Neural cell (in vitro differentiated cells): ENCODE results near the gene ADGRG3. TPM values are rescaled to one million over a fixed set of nuclear protein-coding genes. Genes with fewer than 3 reads are reported as not detected.

ENCODE experiments used
- H2AFZ ChIP-seq: fragments of 200-600, 300-800 bp; sonication (generic), shearing (Covaris generic); 2 replicates; pipeline ENCODE4 v1.6.0; 2014; ENCODE audit warnings: low read depth, mild to moderate bottlenecking, antibody characterized with exemption, low read length, moderate library complexity
- H3F3A ChIP-seq: fragments of 200-600 bp; shearing (Covaris generic); 2 replicates; pipeline ENCODE4 v1.6.1; 2016; ENCODE audit warnings: mild to moderate bottlenecking, moderate library complexity, mixed read lengths, antibody characterized with exemption, low read length; ENCODE audit not compliant: insufficient read depth, poor library complexity, severe bottlenecking
- H3K27ac ChIP-seq: fragments of 200-600, 300-800 bp; sonication (generic), shearing (Covaris generic); 2 replicates; pipeline ENCODE4 v1.5.1; 2014; ENCODE audit warnings: mild to moderate bottlenecking, low read length, moderate library complexity
- H3K27me3 ChIP-seq: fragments of 300-800, 200-600 bp; sonication (generic), shearing (Covaris generic); 2 replicates; pipeline ENCODE4 v1.6.0; 2014; ENCODE audit warnings: mild to moderate bottlenecking, low read depth, low read length, moderate library complexity; ENCODE audit not compliant: insufficient read depth
- H3K36me3 ChIP-seq: fragments of 300-800, 200-600 bp; sonication (generic), shearing (Covaris generic); 2 replicates; pipeline ENCODE4 v1.5.1; 2014; ENCODE audit warnings: mild to moderate bottlenecking, antibody characterized with exemption, low read length, moderate library complexity; ENCODE audit not compliant: insufficient read depth
- H3K4me2 ChIP-seq: fragments of 300-800, 200-600 bp; sonication (generic), shearing (Covaris generic); 2 replicates; pipeline ENCODE4 v1.6.0; 2014; ENCODE audit warnings: mild to moderate bottlenecking, low read length
- H3K4me3 ChIP-seq: fragments of 300-800, 200-600 bp; sonication (generic), shearing (Covaris generic); 2 replicates; pipeline ENCODE4 v1.5.1; 2014; ENCODE audit warnings: mild to moderate bottlenecking, low read length, moderate library complexity
- H3K79me2 ChIP-seq: fragments of 200-600 bp; shearing (Covaris generic); replicated peaks from 2 replicates; pipeline ENCODE4 v1.6.0; 2014; ENCODE audit warnings: mild to moderate bottlenecking, low read length, moderate library complexity; ENCODE audit not compliant: insufficient read depth
- H3K9ac ChIP-seq: fragments of 300-800, 200-600 bp; sonication (generic), shearing (Covaris generic); 2 replicates; pipeline ENCODE4 v1.6.1; 2016; ENCODE audit warnings: mild to moderate bottlenecking, low read length, mixed read lengths
- H3K9me2 ChIP-seq: fragments of 200-600 bp; shearing (Covaris generic); 2 replicates; pipeline ENCODE4 v1.6.1; 2016; ENCODE audit warnings: mild to moderate bottlenecking, low read length, mixed read lengths; ENCODE audit not compliant: insufficient read depth
- H3K9me3 ChIP-seq: fragments of 200-600, 300-800 bp; sonication (generic), shearing (Covaris generic); 2 replicates; pipeline ENCODE4 v1.6.1; 2016; ENCODE audit warnings: mild to moderate bottlenecking, mixed run types, low read length, moderate library complexity, mixed read lengths
- H4K20me1 ChIP-seq: fragments of 200-600 bp; shearing (Covaris generic); 2 replicates; pipeline ENCODE4 v1.6.1; 2016; ENCODE audit warnings: mild to moderate bottlenecking, mixed run types; ENCODE audit not compliant: insufficient read depth
- CTCF ChIP-seq: fragments of 450-650 bp; IDR thresholded peaks from 2 replicates; pipeline ENCODE4 v1.5.1; 2014; ENCODE audit warnings: antibody characterized with exemption, mild to moderate bottlenecking, moderate library complexity; ENCODE audit not compliant: poor library complexity, severe bottlenecking
- EP300 ChIP-seq: fragments of 450-650 bp; conservative IDR thresholded peaks from 2 replicates; pipeline ENCODE4 v1.6.1; 2014; ENCODE audit warnings: antibody characterized with exemption, mild to moderate bottlenecking, moderate library complexity; ENCODE audit not compliant: poor library complexity, severe bottlenecking
- EZH2 ChIP-seq: fragments of 200-600, 300-800 bp; shearing (Covaris generic), sonication (generic); IDR thresholded peaks from 2 replicates; pipeline ENCODE4 v1.6.1; 2014; ENCODE audit warnings: antibody characterized with exemption, low read length, borderline replicate concordance, mild to moderate bottlenecking; ENCODE audit not compliant: insufficient read depth, poor library complexity, severe bottlenecking
- MXI1 ChIP-seq: fragments of 450-650 bp; conservative IDR thresholded peaks from 2 replicates; pipeline ENCODE4 v1.6.1; 2014; ENCODE audit warnings: antibody characterized with exemption, mild to moderate bottlenecking; ENCODE audit not compliant: poor library complexity, severe bottlenecking
- POLR2AphosphoS5 ChIP-seq: IDR thresholded peaks from 2 replicates; pipeline ENCODE4 v1.6.1; 2012
- RAD21 ChIP-seq: fragments of 450-650 bp; conservative IDR thresholded peaks from 2 replicates; pipeline ENCODE4 v1.6.1; 2014; ENCODE audit warnings: antibody characterized with exemption, mild to moderate bottlenecking, moderate library complexity
- REST ChIP-seq: IDR thresholded peaks from 2 replicates; pipeline ENCODE4 v1.6.1; 2012; ENCODE audit warnings: borderline replicate concordance
- SMC3 ChIP-seq: fragments of 450-650 bp; conservative IDR thresholded peaks from 2 replicates; pipeline ENCODE4 v1.6.1; 2014; ENCODE audit warnings: antibody characterized with exemption, mild to moderate bottlenecking, moderate library complexity; ENCODE audit not compliant: poor library complexity
- TAF1 ChIP-seq: IDR thresholded peaks from 2 replicates; pipeline ENCODE4 v1.6.1; 2012; ENCODE audit warnings: low read depth
- polyA plus RNA-seq: library from polyadenylated mRNA; depleted of rRNA; stranded (reverse); fragments of >200 nt; gene quantifications from 2 replicates; pipeline ENCODE4 v1.2.3, GENCODE V29; 2014

The ADGRG3 gene
- polyA plus RNA-seq, 1 donor from 2014 or later = 0.62 TPM

- TF ChIP-seq EP300 (no peak), POLR2AphosphoS5 (no peak), TAF1 (no peak)
- Histone ChIP-seq H3K4me2 (no peak overlapping the region), H3K9ac (no peak overlapping the region), H3F3A (no peaks in the 10 kb centered on the region), H3K79me2 (no peaks in the 10 kb centered on the region), H3K27me3 (no peaks in the 10 kb centered on the region), H3K9me3 (no peaks in the 10 kb centered on the region), H3K27ac (no peak overlapping the region), H3K36me3 (no peaks in the 10 kb centered on the region), H4K20me1 (no peaks in the 10 kb centered on the region), H2AFZ (no peak overlapping the region), H3K4me3 (no peak overlapping the region), H3K9me2 (no peaks in the 10 kb centered on the region)
Observed at GRCh38 chr16:57723170-57723569, 55.1 kb downstream of the ADGRG3 start.

GRCh38 chr16:57724531-57724930 lies 56.4 kb downstream of the ADGRG3 start:
- no peaks in the 10 kb centered on the region for H3K36me3 ChIP-seq
- no peak overlapping the region for H3K27ac ChIP-seq
- no peaks in the 10 kb centered on the region for H4K20me1 ChIP-seq
- TF ChIP-seq EP300 = no peak
- no peak for TF ChIP-seq RAD21
- no peak for TF ChIP-seq EZH2
- no peak for TF ChIP-seq POLR2AphosphoS5
- TF ChIP-seq MXI1 = no peak
- no peak for TF ChIP-seq REST
- TF ChIP-seq TAF1 = no peak
- no peak for TF ChIP-seq SMC3
- TF ChIP-seq CTCF = no peak
- H3K79me2 ChIP-seq = no peaks in the 10 kb centered on the region
- no peaks in the 10 kb centered on the region for H3K9me3 ChIP-seq
- H3K9ac ChIP-seq = no peak overlapping the region
- H3K9me2 ChIP-seq = no peaks in the 10 kb centered on the region
- H3K4me2 ChIP-seq = no peak overlapping the region
- H2AFZ ChIP-seq = no peak overlapping the region
- no peaks in the 10 kb centered on the region for H3F3A ChIP-seq
- no peak overlapping the region for H3K4me3 ChIP-seq
- H3K27me3 ChIP-seq = no peaks in the 10 kb centered on the region

GRCh38 chr16:57725151-57725550 lies 57.0 kb downstream of the ADGRG3 start:
- H3K79me2 ChIP-seq = no peaks in the 10 kb centered on the region
- no peak overlapping the region for H2AFZ ChIP-seq
- no peaks in the 10 kb centered on the region for H3K27me3 ChIP-seq
- no peaks in the 10 kb centered on the region for H3K36me3 ChIP-seq
- no peaks in the 10 kb centered on the region for H3K9me2 ChIP-seq
- no peak overlapping the region for H3K9ac ChIP-seq
- TF ChIP-seq EZH2 (no peak), CTCF (no peak), EP300 (no peak), RAD21 (no peak), SMC3 (no peak), TAF1 (no peak), REST (no peak), POLR2AphosphoS5 (no peak), MXI1 (no peak)
- no peaks in the 10 kb centered on the region for H3K9me3 ChIP-seq
- no peak overlapping the region for H3K4me2 ChIP-seq
- H3K4me3 ChIP-seq = no peak overlapping the region
- H3F3A ChIP-seq = no peaks in the 10 kb centered on the region
- H3K27ac ChIP-seq = no peak overlapping the region
- no peaks in the 10 kb centered on the region for H4K20me1 ChIP-seq
